Measurements from ENCODE around the gene GATB. TPM values are rescaled to one million over a fixed set of nuclear protein-coding genes. Genes with fewer than 3 reads are reported as not detected.

The GATB gene
- 10 to 100 TPM; 11.4 to 34.5 (median 21.5) TPM for total RNA-seq

- ATAC-seq (ENCODE audit: low FRiP score) (peak; percentile 100), DNase-seq (ENCODE audit: low spot score) (peak; percentile 84)
- no peak for TF ChIP-seq CTCF (IDR thresholded peaks at IDR 0.05)
Observed at GRCh38 chr4:151760712-151761661, at the start of gene GATB. Gene GATB (minus strand): TSS chr4:151761007. CDS start chr4:151760982, 25 bp downstream.

- no peak for DNase-seq (ENCODE audit: low spot score)
- ATAC-seq (ENCODE audit: low FRiP score), result no peak
- no peak for TF ChIP-seq CTCF (IDR thresholded peaks at IDR 0.05)
Observed at GRCh38 chr4:151810476-151810875, 49.7 kb upstream of the GATB start.

- DNase-seq (ENCODE audit: low spot score) (no peak), ATAC-seq (ENCODE audit: low FRiP score) (no peak)
- TF ChIP-seq CTCF (IDR thresholded peaks at IDR 0.05), result no peak
Observed at GRCh38 chr4:151809716-151810115, 48.9 kb upstream of the GATB start.

GRCh38 chr4:151808542-151808941 is 47.7 kb upstream of the GATB start:
- TF ChIP-seq CTCF (IDR thresholded peaks at IDR 0.05), result no peak
- ATAC-seq (ENCODE audit: low FRiP score) (no peak), DNase-seq (ENCODE audit: low spot score) (no peak)

- DNase-seq (ENCODE audit: low spot score) (no peak), ATAC-seq (ENCODE audit: low FRiP score) (no peak)
- TF ChIP-seq CTCF (IDR thresholded peaks at IDR 0.05), result no peak
Observed at GRCh38 chr4:151808120-151808529, 47.3 kb upstream of the GATB start.

GRCh38 chr4:151807220-151807619 is 46.4 kb upstream of the GATB start:
- DNase-seq (ENCODE audit: low spot score) (no peak), ATAC-seq (ENCODE audit: low FRiP score) (no peak)
- no peak for TF ChIP-seq CTCF (IDR thresholded peaks at IDR 0.05)

GRCh38 chr4:151806511-151806927 is 45.7 kb upstream of the GATB start:
- no peak for TF ChIP-seq CTCF (IDR thresholded peaks at IDR 0.05)
- DNase-seq (ENCODE audit: low spot score), result no peak
- no peak for ATAC-seq (ENCODE audit: low FRiP score)

Measured in omental fat pad (tissue), 4 donors.